Tibial artery (tissue), 4 donors: ENCODE data around the gene ANP32E.
"Not testable (repeated sequence)": the region's sequence is repeated elsewhere in the genome, so short reads cannot be mapped to it uniquely, and the experiment has no call there.

Source experiments
- DNase-seq, 2 donors: peaks; one replicate each; pipeline ENCODE4 v3.0.0-alpha.2; 2019
- H3K27ac ChIP-seq, 2 donors: fragments of 200-600 bp; sonication (generic) in 1 of 2; 1 replicate in 1 of 2; 2 replicates in 1 of 2; pipeline ENCODE4 v1.5.1; 2018 to 2019; ENCODE audit warnings: mild to moderate bottlenecking in 1 of 2
- H3K27me3 ChIP-seq, 2 donors: fragments of 200-600 bp; sonication (generic) in 1 of 2; one replicate each; pipeline versions ENCODE4 v1.5.1 to v1.6.0; 2016 to 2019
- H3K36me3 ChIP-seq, 3 donors: fragments of 200-600 bp; sonication (generic) in 2 of 3; one replicate each; pipeline ENCODE4 v1.5.1; 2016 to 2019; ENCODE audit warnings: mild to moderate bottlenecking in 2 of 3
- H3K4me1 ChIP-seq, 4 donors: fragments of 200-600 bp; sonication (generic) in 2 of 4; 1 replicate in 3 of 4; 2 replicates in 1 of 4; pipeline ENCODE4 v1.5.1; 2016 to 2019
- H3K4me3 ChIP-seq, 2 donors: fragments of 200-600 bp; sonication (generic) in 1 of 2; 1 replicate in 1 of 2; 2 replicates in 1 of 2; pipeline ENCODE4 v1.5.1; 2018 to 2019; ENCODE audit warnings: mild to moderate bottlenecking in 2 of 2
- H3K9me3 ChIP-seq, 3 donors: fragments of 200-600 bp; sonication (generic) in 1 of 3; one replicate each; pipeline ENCODE4 v1.5.1; 2016 to 2019
- CTCF ChIP-seq, 2 experiments: fragments of 200-600 bp in 1 of 2; fragments of 450-650 bp in 1 of 2; IDR thresholded peaks; one replicate each; pipeline ENCODE4 v1.5.1; 2017 to 2019; ENCODE audit warnings: antibody characterized with exemption in 2 of 2, mild to moderate bottlenecking in 1 of 2, moderate library complexity in 1 of 2
- intact Hi-C: fragments of 100-400 bp; cut with DNase I; formaldehyde crosslinking; loops from one replicate; pipeline ENCODE4 v1.15.0; 2023; ENCODE audit warnings: low total_unique reads

Gene ANP32E

GRCh38 chr1:150249936-150250335 is 14.0 kb upstream of the ANP32E start:
- H3K4me1 ChIP-seq, result no peaks in the 10 kb centered on the region
- no peak overlapping the region for H3K4me3 ChIP-seq
- intact Hi-C loops, result no loop called here
- H3K9me3 ChIP-seq, result no peaks in the 10 kb centered on the region
- H3K36me3 ChIP-seq, result no peaks in the 10 kb centered on the region
- no peak overlapping the region for H3K27ac ChIP-seq
- H3K27me3 ChIP-seq, result peaks cover 0 to 2% of the 10 kb centered on the region in 2 donors
- TF ChIP-seq CTCF (IDR thresholded peaks at IDR 0.05), result no peak
- no peak for DNase-seq

GRCh38 chr1:150243003-150243402 is 7.1 kb upstream of the ANP32E start:
- Histone ChIP-seq H3K27ac (no peak overlapping the region), H3K27me3 (peaks cover 0 to 2% of the 10 kb centered on the region in 2 donors), H3K36me3 (no peaks in the 10 kb centered on the region), H3K4me1 (no peaks in the 10 kb centered on the region), H3K9me3 (no peaks in the 10 kb centered on the region), H3K4me3 (no peak overlapping the region)
- TF ChIP-seq CTCF (IDR thresholded peaks at IDR 0.05), result no peak
- intact Hi-C loops, result no loop called here
- DNase-seq, result no peak

GRCh38 chr1:150237746-150238145 is 1.8 kb upstream of the ANP32E start:
- Histone ChIP-seq H3K36me3 (no peaks in the 10 kb centered on the region), H3K4me1 (peaks cover 0 to 16% (median 11%) of the 10 kb centered on the region in 4 donors), H3K27ac (no peak overlapping the region), H3K4me3 (no peak overlapping the region), H3K27me3 (no peaks in the 10 kb centered on the region), H3K9me3 (no peaks in the 10 kb centered on the region)
- no peak for TF ChIP-seq CTCF (IDR thresholded peaks at IDR 0.05)
- DNase-seq, result peak in 1 of 2 donors; percentile 65
- intact Hi-C loops, result no loop called here

GRCh38 chr1:150237176-150237575 is 1.3 kb upstream of the ANP32E start:
- H3K4me3 ChIP-seq, H3K9me3 ChIP-seq, H3K27me3 ChIP-seq, intact Hi-C loops, H3K27ac ChIP-seq, H3K36me3 ChIP-seq: not testable (repeated sequence)
- H3K4me1 ChIP-seq, result peaks cover 0 to 17% (median 11%) of the 10 kb centered on the region in 4 donors
- peak in 1 of 2 donors; percentile 46 for DNase-seq

- Histone ChIP-seq H3K4me1 (peaks cover 0 to 17% (median 11%) of the 10 kb centered on the region in 4 donors), H3K9me3 (no peaks in the 10 kb centered on the region), H3K4me3 (peak overlapping the region; percentile 81 to 92), H3K27ac (peak overlapping the region; percentile 97 to 99), H3K27me3 (no peaks in the 10 kb centered on the region), H3K36me3 (no peaks in the 10 kb centered on the region)
- DNase-seq, result no peak
- TF ChIP-seq CTCF (IDR thresholded peaks at IDR 0.05), result no peak
- intact Hi-C loops, result no loop called here
Observed at GRCh38 chr1:150236614-150237100, 745 bp upstream of the ANP32E start.

- Histone ChIP-seq H3K27ac (peak overlapping the region; percentile 97 to 99), H3K27me3 (no peaks in the 10 kb centered on the region), H3K4me3 (peak overlapping the region; percentile 81 to 92), H3K4me1 (peaks cover 0 to 17% (median 11%) of the 10 kb centered on the region in 4 donors), H3K36me3 (peaks cover 0 to 6% (median 0%) of the 10 kb centered on the region in 3 donors), H3K9me3 (no peaks in the 10 kb centered on the region)
- no peak for TF ChIP-seq CTCF (IDR thresholded peaks at IDR 0.05)
- peak in 1 of 2 donors; percentile 64 for DNase-seq
- intact Hi-C loops, result no loop called here
Observed at GRCh38 chr1:150235294-150235851, 539 bp downstream of the ANP32E start.
